ENCODE results near the gene DNAJC8. TPM values are rescaled to one million over a fixed set of nuclear protein-coding genes. Genes with fewer than 3 reads are reported as not detected.

Gene DNAJC8
- total and polyA plus RNA-seq, 2 of the 8 experiments (the other 6 are each of a cell fraction or from before 2014, with no cell fraction given) = 116 to 134 TPM

DNA sequence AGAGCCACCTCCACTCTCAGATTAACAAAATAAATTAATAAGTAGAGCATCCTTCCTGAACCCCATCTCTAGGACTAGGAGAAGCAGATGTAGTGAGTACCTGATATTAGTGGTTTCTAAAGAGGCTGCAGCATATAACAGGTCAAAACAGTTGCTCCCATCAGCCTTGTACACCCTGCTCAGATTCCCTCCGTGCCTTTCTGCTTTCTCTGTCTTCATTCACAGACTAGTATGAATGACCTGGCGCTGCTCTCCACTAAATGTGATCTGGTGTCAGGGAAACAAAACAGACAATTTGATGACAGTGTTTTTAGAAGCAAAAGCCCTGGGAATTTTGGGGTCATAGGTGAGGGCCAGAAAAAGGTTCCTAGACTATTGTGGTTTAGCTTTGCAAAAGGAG lies 34.8 kb upstream of the DNAJC8 start:
- no peak overlapping the region for H3K56ac ChIP-seq (replicated peaks; ENCODE audit: insufficient read length, low read depth, low read length)
- peaks cover 25% of the 10 kb centered on the region for H3K79me1 ChIP-seq (ENCODE audit: low read depth, low read length)
- TF ChIP-seq GTF2F1 (IDR thresholded peaks at IDR 0.05; ENCODE audit: borderline replicate concordance, low read depth, low read length) (no peak), POLR2A (IDR thresholded peaks at IDR 0.05; ENCODE audit: control extremely low read depth in 1 of 2, low read depth in 2 of 2, low read length in 2 of 2) (no peak), HDAC2 (IDR thresholded peaks at IDR 0.05; ENCODE audit: borderline replicate concordance in 1 of 2, low read depth in 2 of 2, low read length in 2 of 2) (no peak), SUZ12 (IDR thresholded peaks at IDR 0.05; ENCODE audit: low read length) (no peak)
- no peak overlapping the region for H2BK12ac ChIP-seq (ENCODE audit: low read depth, low read length)
- H3K4me3 ChIP-seq (ENCODE audit: extremely low read depth in 1 of 4, insufficient read depth in 2 of 4, low read depth in 3 of 4, low read length in 4 of 4) = no peak overlapping the region
- peaks cover 24 to 85% of the 10 kb centered on the region in 2 experiments for H3K79me2 ChIP-seq (ENCODE audit: control insufficient read depth in 1 of 2, insufficient read depth in 2 of 2, low read length in 2 of 2)
- ChIA-PET POLR2A (ENCODE audit: partially characterized antibody) (interaction anchor here (0.8 to 19.5 kb wide), 8 partner anchors 8 to 240 kb away, joined by 3 to 324 read pairs (median 4); partner anchors contain the start of gene SESN2), CTCF (ENCODE audit: partially characterized antibody) (interaction anchor here (1.0 to 6.7 kb wide), 3 partner anchors 8 to 57 kb away, joined by 3 to 61 read pairs (median 4); no protein-coding TSS in a partner anchor)
- H3K36me3 ChIP-seq (ENCODE audit: control insufficient read depth in 2 of 4, insufficient read depth in 4 of 4, low read length in 3 of 4) = peaks cover 3 to 25% (median 7%) of the 10 kb centered on the region in 4 experiments; a peak in 7 of 8 replicates
- no peak overlapping the region for H4K91ac ChIP-seq (replicated peaks; ENCODE audit: insufficient read length, low read length)
- H2BK20ac ChIP-seq (ENCODE audit: low read length) = no peak overlapping the region
- H3K23me2 ChIP-seq (ENCODE audit: low read depth, low read length) = no peaks in the 10 kb centered on the region
- no peak overlapping the region for H3K4ac ChIP-seq (replicated peaks; ENCODE audit: insufficient read length, low read depth, low read length)
- H4K5ac ChIP-seq (ENCODE audit: insufficient read length, low read depth, low read length) = no peak overlapping the region
- H3K18ac ChIP-seq (ENCODE audit: extremely low read depth, low read length) = no peak overlapping the region
- H3K27me3 ChIP-seq (replicated peaks in 1 of 4; ENCODE audit: control insufficient read depth in 3 of 4, extremely low read depth in 1 of 4, insufficient read depth in 3 of 4, low read length in 3 of 4) = no peaks in the 10 kb centered on the region
- WGBS, 2 experiments (ENCODE audit: extremely low coverage in 1 of 2, insufficient coverage in 1 of 2, insufficient read length in 1 of 2, insufficient replicate concordance in 2 of 2, low coverage in 1 of 2, low lambda C conversion rate in 2 of 2, missing lambda C conversion rate in 1 of 2) = 96% methylated on average over 2 of the region's 2 CpGs; no CpG with 5 or more reads in 1 of the 2 experiments
- no peak for FAIRE-seq
- H2AFZ ChIP-seq (ENCODE audit: low read length) = no peak overlapping the region
- H3K4me2 ChIP-seq (ENCODE audit: insufficient read depth in 1 of 2, low read depth in 2 of 2, low read length in 2 of 2) = no peak overlapping the region; a peak in 1 of 4 replicates
- H3K27ac ChIP-seq (ENCODE audit: low read depth, low read length) = no peak overlapping the region
- no peak overlapping the region for H3K9ac ChIP-seq (replicated peaks in 1 of 4; ENCODE audit: extremely low read depth in 1 of 4, low read depth in 3 of 4, low read length in 3 of 4)
- no peak overlapping the region for H4K8ac ChIP-seq (ENCODE audit: extremely low read depth, insufficient read depth, low read length)
- no peak for DNase-seq (ENCODE audit: low read depth in 1 of 2, low spot score in 2 of 2)
- no peak overlapping the region for H2BK5ac ChIP-seq (ENCODE audit: low read depth, low read length)
- no peak overlapping the region for H2AK5ac ChIP-seq (ENCODE audit: low read depth, low read length)
- peaks cover 5 to 18% (median 16%) of the 10 kb centered on the region in 4 experiments; a peak in 5 of 7 replicates for H3K4me1 ChIP-seq (replicated peaks in 1 of 4; ENCODE audit: control insufficient read depth in 3 of 4, insufficient read depth in 4 of 4, low read length in 3 of 4)
- H4K20me1 ChIP-seq (replicated peaks in 1 of 2; ENCODE audit: control insufficient read depth in 1 of 2, insufficient read depth in 2 of 2, low read length in 2 of 2) = peaks cover 16 to 24% of the 10 kb centered on the region in 2 experiments
- H3K14ac ChIP-seq (ENCODE audit: insufficient read length) = no peak overlapping the region
- H3K9me3 ChIP-seq (ENCODE audit: insufficient read depth in 2 of 2, low read depth in 1 of 2, low read length in 1 of 2) = no peaks in the 10 kb centered on the region
- no peak overlapping the region for H3K23ac ChIP-seq (ENCODE audit: insufficient read length)
- H2BK120ac ChIP-seq (replicated peaks; ENCODE audit: low read depth, low read length) = no peak overlapping the region
- no peak overlapping the region for H2BK15ac ChIP-seq (ENCODE audit: low read length)
